HG03039 (cell line): ENCODE data around the gene ZNF19.

Experiments used
- ATAC-seq: cut with Tn5 transposase; IDR thresholded peaks from one replicate; pipeline ENCODE4 v1.9.1; 2021; ENCODE audit warnings: mild to moderate bottlenecking, moderate library complexity; ENCODE audit not compliant: unreplicated experiment

The ZNF19 gene

GRCh38 chr16:71491054-71491453 is 1.9 kb upstream of the ZNF19 start:
- ATAC-seq, result no peak

DNA sequence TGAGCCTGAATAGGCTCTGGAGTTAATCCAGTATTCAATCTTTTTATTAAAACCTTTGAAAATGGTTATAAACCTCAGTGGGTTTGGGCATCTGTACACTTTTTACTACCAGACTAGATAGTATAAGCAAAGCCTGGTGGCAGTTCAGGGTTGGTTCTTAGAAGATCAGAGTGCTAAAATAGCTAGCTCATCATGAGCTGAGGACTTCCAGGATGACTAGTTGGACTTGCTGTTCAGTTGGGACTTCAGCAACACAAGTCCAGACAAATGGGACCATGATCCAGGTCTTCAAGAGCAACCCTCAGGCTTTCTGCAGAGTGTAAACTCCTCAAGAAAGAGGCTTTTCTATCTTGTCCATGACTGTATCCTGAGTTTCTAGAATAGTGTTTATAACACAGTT is 1.2 kb upstream of the ZNF19 start:
- ATAC-seq, result no peak

GRCh38 chr16:71484006-71484893 is 4.9 kb downstream of the ZNF19 start:
- peak; percentile 80 for ATAC-seq

- no peak for ATAC-seq
Observed at GRCh38 chr16:71482569-71482968, 6.6 kb downstream of the ZNF19 start.

DNA sequence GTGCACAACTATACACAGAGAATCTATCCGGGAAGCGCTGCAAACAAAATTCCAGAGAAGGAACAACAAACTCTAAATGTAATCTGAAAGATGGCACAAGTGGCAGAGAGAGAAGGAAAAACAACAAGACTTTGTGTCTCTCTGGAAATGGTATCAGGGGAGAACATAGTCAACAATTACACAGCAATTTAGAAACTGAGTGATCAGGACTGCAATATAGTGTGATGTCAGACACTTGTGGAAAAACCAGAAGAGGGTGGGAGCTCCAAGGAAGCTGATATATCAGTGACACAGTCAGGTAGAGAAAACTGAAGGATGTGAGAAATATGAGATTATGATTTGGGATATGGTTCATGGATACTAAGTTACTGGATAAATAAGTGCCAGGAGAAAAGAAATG is 8.2 kb downstream of the ZNF19 start:
- ATAC-seq, result no peak

- ATAC-seq, result no peak
Observed at GRCh38 chr16:71479420-71479819, 9.7 kb downstream of the ZNF19 start.

GRCh38 chr16:71476457-71477124 is 12.5 kb downstream of the ZNF19 start:
- ATAC-seq, result no peak

- ATAC-seq, result no peak
Observed at GRCh38 chr16:71474864-71475263, 14.3 kb downstream of the ZNF19 start.

DNA sequence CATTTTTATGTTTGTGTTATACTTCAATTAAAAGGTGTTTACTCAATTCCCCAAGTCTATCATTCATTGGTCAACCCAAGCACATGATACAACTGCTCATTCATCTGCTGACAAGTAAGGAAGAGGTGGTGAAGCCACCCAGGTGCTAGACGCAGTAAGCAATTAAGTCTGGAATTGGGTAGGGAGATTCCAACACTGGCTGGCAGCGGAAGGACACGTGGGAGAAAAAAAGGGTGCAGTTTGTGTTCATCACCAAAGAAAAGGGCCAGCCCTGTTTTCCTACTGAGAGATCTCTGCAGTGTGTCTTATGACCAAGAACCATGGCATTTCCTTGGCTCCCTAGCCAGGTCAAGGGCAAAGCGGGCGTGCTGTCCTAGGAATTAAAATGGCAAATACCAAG is 15.2 kb downstream of the ZNF19 start:
- ATAC-seq, result no peak

GRCh38 chr16:71472931-71473330 is 16.2 kb downstream of the ZNF19 start:
- ATAC-seq, result no peak

DNA sequence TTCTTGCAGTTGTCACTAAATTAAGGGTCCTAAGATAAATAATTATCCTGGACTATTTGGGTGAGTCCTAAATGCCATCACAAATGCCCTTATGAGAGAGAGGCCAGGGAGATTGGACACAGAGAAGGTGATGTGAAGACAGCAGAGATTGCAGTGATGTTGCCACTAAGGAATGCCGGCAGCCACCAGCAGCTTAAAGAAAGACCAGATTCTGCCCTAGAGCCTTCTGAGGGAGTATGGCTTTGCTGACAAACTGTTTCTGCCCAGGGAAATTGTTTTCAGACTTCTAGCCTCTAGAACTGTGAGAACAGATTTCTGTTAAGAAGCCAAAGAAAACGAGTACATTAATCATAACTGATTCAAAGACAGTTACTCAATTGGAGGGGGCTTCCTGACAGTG is 17.1 kb downstream of the ZNF19 start:
- ATAC-seq, result no peak

GRCh38 chr16:71467810-71468209 is 21.3 kb downstream of the ZNF19 start:
- ATAC-seq, result no peak

DNA sequence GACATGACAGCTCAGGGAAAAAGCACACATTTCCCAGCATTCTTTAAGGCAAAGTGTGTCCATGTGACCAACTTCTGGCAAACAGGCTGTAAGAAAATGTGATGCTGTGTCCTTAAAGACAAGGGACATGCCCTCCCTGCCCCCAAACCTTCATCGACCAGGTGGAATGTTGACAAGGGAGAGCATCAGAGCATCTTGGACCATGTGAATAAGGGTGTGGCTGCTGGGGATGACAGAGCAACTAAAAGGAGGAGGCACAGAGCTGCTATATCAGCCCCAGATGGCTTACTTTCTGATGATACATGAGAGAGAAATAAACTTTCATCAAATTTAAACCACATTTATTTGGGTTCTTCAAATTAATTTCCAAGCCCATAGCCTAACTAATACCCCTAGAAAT is 24.9 kb downstream of the ZNF19 start:
- no peak for ATAC-seq

DNA sequence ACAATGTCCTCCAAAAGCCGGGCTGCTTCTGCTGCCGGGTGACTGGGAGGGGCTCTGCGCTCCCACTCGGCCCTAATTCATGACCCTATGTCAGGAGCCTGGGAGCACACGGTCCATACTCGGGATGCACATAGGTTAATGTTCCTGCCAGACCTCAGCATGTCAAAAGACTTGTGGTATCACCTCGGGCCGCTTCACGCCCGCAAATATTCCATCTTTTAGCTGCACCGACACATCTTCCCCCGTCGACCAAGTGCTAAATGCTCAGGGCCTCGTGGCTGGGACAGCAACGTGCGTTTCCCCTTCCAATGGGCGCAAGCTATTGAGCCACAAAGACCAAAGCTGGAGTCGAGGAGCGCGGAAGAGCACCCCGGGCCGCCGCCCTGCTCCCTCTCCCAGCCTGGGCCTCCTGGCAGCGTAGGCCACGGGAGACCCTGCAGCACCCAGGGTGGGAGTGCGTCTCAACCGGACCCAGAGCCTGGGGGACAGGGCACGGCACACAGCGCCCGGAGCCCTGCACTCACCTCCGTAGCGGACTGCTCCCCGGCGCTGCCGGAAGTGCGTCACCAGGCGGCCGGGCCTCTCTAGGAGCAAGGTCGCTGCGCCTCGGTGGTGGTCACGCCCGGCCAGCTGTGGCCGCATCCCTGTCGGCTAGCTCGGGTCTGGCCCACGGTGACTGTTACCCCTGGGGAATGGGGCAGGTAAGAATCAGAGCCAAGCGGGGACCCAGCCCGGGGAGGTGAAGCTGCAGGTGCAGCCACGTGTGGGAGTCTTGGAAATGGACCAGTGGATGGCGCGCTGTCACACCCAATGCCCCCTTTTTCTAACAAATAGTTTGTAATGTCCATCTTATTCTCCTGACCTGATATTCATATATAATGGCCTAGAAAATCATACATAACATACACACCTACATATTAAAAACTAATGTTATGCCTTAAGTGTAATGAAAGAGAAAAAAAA is 27.2 kb downstream of the ZNF19 start, which contains the start of gene ZNF23:
Gene ZNF23 (minus strand): TSS at position 562 of the 963 bp plus-strand sequence. CDS start 5,451 bp downstream, outside the sequence.
- ATAC-seq, result peak; percentile 96

GRCh38 chr16:71460941-71461340 is 28.2 kb downstream of the ZNF19 start:
- ATAC-seq, result no peak

- ATAC-seq, result no peak
Observed at GRCh38 chr16:71460236-71460635, 28.9 kb downstream of the ZNF19 start.

DNA sequence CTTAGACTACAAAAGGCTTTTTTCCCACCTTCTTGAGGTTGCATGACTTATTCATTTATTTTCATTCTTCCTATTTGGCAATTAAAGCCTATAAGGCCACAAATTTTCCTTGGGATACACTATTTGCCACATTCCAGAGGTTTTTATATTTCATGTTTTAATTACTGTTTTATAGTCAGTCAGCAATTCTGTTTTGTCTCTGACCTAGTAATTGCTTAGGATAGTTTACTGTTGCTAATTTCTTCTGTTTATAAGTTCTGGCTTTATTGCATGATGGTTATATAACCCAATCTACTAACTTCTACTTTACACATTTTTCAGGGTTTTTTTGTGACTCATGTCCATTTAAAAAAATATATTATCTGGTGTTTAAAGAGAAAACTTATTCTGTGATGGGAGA is 29.6 kb downstream of the ZNF19 start:
- no peak for ATAC-seq

DNA sequence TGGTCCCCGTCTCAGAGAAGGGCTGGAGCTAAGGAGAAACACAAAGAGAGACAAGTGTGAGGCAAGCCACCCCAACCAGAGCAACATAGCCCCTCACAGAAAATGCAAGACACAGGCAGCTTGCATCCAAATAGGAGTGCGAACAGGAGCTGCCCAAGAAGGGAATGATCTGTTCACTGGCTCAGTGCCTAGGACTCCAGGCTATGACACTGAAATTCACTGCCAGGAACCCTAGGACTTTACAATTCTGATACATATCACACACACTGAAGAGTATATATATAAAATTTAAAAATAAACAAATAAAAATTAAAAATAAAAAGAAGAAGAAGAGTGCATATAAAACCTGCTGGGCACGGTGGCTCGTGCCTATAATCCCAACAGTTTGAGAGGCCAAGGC is 32.3 kb downstream of the ZNF19 start:
- no peak for ATAC-seq

DNA sequence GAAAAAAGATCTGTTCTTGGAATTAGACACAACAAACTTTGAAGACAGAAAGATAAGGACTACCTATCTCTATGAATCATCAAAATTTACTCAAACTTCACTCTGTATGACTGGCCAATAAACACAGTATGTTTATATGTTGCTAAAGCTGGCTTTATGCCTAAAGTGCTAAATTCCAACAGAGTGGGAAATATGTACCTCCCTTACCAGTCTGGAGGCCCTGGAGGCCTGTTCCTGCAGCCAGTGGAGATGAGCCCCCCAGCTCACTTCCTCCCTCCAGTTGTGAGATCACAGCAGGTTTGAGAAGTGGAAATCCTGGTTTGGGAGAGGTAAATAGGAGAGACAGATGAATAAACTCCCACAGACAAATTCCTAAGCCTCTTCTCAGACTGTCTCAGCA is 36.1 kb downstream of the ZNF19 start:
- no peak for ATAC-seq

DNA sequence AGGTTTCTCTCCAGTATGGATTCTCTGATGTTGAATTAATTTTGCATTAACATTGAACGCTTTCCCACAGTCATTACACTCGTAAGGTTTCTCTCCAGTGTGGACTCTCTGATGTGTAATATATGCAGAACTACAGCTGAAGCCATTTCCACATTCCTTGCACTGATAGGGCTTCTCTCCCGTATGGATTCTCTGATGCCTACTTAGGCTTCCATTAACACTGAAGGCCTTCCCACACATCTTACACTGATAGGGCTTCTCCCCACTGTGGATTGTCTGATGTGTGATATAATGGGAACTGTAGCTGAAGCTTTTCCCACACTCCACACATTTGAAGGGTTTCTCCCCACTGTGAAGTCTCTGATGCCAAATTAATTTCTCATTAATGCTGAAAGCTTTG is 40.1 kb downstream of the ZNF19 start:
- ATAC-seq, result no peak

DNA sequence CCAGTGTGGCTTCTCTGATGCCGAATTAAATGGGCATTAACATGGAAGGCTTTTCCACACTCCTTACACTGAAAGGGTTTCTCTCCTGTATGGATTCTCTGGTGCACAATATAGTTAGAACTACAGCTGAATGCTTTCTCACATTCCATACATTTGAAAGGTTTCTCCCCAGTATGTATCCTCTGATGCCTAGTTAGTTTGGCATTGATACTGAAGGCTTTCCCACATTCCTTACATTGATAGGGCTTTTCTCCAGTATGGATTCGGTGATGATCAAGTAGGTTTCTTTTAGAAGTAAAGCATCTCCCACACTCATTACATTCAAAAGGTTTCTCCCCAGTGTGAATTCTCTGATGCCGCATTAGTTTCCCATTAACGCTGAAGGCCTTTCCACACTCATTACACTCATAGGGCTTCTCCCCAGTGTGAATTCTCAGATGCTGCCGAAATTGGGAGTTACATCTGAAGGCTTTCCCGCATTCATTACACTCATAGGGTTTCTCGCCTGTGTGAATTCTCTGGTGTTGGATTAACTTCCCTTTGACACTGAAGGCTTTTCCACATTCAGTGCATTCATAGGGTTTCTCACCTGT is 40.8 kb downstream of the ZNF19 start:
- ATAC-seq, result no peak
